ENCODE results near the gene TNP1.

GRCh38 chr2:216877085-216877484 lies 17.2 kb upstream of the TNP1 start:
- no peak for TF ChIP-seq CTCF (IDR thresholded peaks at IDR 0.05)
- TF ChIP-seq POLR2A (IDR thresholded peaks at IDR 0.05), result no peak
